A549 (cell line): ENCODE data around the gene JMJD8.
A peak's percentile ranks its signal among the peaks of the same experiment; 100 is the strongest.

Experiments
- CEBPB ChIP-seq, 2 experiments: fragments of >200 bp in 1 of 2; sonication (Bioruptor Twin) in 1 of 2; formaldehyde crosslinking in 1 of 2; IDR thresholded peaks; 2 replicates each; pipeline ENCODE4 v1.6.1; 2012 to 2016
- CTCF ChIP-seq: fragments of >200 bp; sonication (Bioruptor Twin); formaldehyde crosslinking; IDR thresholded peaks from 3 replicates; pipeline ENCODE4 v1.5.1; 2016
- EP300 ChIP-seq, 2 experiments: fragments of >200 bp; sonication (Bioruptor Twin); formaldehyde crosslinking; IDR thresholded peaks; 2 replicates in 1 of 2; 3 replicates in 1 of 2; pipeline ENCODE4 v1.6.1; 2016 to 2017
- HOXA7 ChIP-seq: fragments of 250-450 bp; sonication (Bioruptor Pico); IDR thresholded peaks from 2 replicates; pipeline ENCODE4 v1.5.0; 2020; ENCODE audit warnings: mild to moderate bottlenecking, moderate library complexity
- JUN ChIP-seq, 2 experiments: fragments of >200 bp; sonication (Bioruptor Twin); formaldehyde crosslinking; IDR thresholded peaks; 2 replicates in 1 of 2; 3 replicates in 1 of 2; pipeline ENCODE4 v1.6.1; 2016 to 2017
- MAFK ChIP-seq: fragments of 450-650 bp; IDR thresholded peaks from 2 replicates; pipeline ENCODE4 v1.6.1; 2014; ENCODE audit not compliant: partially characterized antibody
- MAX ChIP-seq: IDR thresholded peaks from 2 replicates; pipeline ENCODE4 v1.6.1; 2012
- PBX3 ChIP-seq: IDR thresholded peaks from 2 replicates; pipeline ENCODE4 v1.6.1; 2012
- POLR2A ChIP-seq: IDR thresholded peaks from 2 replicates; pipeline ENCODE4 v1.6.1; 2012; ENCODE audit warnings: mild to moderate bottlenecking, low read length
- REST ChIP-seq: fragments of 200-600 bp; sonication (generic); IDR thresholded peaks from 2 replicates; pipeline ENCODE4 v1.6.1; 2016; ENCODE audit warnings: antibody characterized with exemption, mild to moderate bottlenecking, moderate library complexity

- TF ChIP-seq EP300 (IDR thresholded peaks at IDR 0.05) (no peak), JUN (IDR thresholded peaks at IDR 0.05) (no peak; a peak in 1 of 5 replicates), REST (no peak), MAX (peak; percentile 96), MAFK (no peak), CEBPB (IDR thresholded peaks at IDR 0.05) (no peak), POLR2A (peak; percentile 42; the same call in 1 of the 2 replicates), CTCF (no peak), PBX3 (no peak), HOXA7 (CRISPR knock-in tag) (no peak)
Observed at GRCh38 chr16:695355-696089, 11.4 kb upstream of the JMJD8 start.
